Body of pancreas (tissue), 4 donors: ENCODE measurements around the gene TGFBR3.

Experiments used
- POLR2A ChIP-seq, 3 donors: fragments of 450-650 bp; IDR thresholded peaks; one replicate each; pipeline ENCODE4 v1.6.1; 2016; ENCODE audit warnings: antibody characterized with exemption in 3 of 3, mild to moderate bottlenecking in 2 of 3
- TF ChIP-seq, protein P1 (sequence below), 7 experiments: fragments of 450-650 bp in 4 of 7; fragments of 200-600 bp in 3 of 7; sonication (generic) in 3 of 7; IDR thresholded peaks; one replicate each; pipeline ENCODE4 v1.5.1; 2016 to 2019; ENCODE audit warnings: antibody characterized with exemption in 7 of 7

DNA sequence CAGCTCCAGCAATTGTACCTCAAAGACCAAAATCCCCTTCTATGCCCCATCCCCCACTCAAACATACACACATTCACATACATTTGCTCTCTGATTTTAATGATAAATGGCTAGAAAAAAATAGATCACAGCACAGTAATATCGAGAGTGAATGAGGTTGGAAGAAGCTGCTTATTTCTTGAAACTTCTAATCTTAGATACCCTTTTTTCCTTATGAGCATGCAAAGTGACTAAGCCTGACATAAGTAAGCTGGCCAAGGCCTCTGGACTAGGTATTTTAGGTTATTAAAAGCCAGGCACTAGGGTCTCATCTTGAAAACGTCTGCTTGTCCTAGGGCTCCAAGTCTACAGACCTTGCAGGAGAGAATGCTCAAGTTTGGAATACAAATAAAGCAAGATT is 133.6 kb downstream of the TGFBR3 start:
- TF ChIP-seq, protein P1, sequence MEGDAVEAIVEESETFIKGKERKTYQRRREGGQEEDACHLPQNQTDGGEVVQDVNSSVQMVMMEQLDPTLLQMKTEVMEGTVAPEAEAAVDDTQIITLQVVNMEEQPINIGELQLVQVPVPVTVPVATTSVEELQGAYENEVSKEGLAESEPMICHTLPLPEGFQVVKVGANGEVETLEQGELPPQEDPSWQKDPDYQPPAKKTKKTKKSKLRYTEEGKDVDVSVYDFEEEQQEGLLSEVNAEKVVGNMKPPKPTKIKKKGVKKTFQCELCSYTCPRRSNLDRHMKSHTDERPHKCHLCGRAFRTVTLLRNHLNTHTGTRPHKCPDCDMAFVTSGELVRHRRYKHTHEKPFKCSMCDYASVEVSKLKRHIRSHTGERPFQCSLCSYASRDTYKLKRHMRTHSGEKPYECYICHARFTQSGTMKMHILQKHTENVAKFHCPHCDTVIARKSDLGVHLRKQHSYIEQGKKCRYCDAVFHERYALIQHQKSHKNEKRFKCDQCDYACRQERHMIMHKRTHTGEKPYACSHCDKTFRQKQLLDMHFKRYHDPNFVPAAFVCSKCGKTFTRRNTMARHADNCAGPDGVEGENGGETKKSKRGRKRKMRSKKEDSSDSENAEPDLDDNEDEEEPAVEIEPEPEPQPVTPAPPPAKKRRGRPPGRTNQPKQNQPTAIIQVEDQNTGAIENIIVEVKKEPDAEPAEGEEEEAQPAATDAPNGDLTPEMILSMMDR (IDR thresholded peaks at IDR 0.05), result no peak
- TF ChIP-seq POLR2A (IDR thresholded peaks at IDR 0.05), result no peak
